ENCODE data around the gene CHMP1B. TPM values are rescaled to one million over a fixed set of nuclear protein-coding genes. Genes with fewer than 3 reads are reported as not detected.

CHMP1B gene
- total RNA-seq, 1 experiment from 2014 or later: 38.7 TPM

DNA sequence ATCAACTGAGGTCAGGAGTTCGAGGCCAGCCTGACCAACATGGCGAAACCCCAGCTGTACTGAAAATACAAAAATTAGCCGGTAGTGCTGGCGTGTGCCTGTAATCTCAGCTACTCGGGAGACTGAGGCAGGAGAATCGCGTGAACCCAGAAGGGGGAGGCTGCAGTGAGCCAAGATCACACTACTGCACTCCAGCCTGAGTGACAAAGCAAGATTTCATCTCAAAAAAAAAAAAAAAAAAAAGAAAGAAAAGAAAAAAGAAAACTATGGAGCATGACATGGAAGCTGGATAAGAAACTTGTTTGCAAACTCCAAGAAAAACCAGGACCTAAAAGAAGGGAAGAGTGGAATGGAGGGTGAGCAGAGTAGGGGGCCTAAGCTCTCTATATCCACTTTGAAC, 1.9 kb upstream of the CHMP1B start:
- no peaks in the 10 kb centered on the region for H3K79me1 ChIP-seq (ENCODE audit: insufficient read depth, low read depth, low read length, poor library complexity, severe bottlenecking)
- H3K18ac ChIP-seq (ENCODE audit: insufficient read length, low read depth, low read length): no peak overlapping the region
- no CpG with 5 or more reads among the region's 7 CpGs for WGBS (ENCODE audit: extremely low coverage, insufficient read length, low lambda C conversion rate)
- TF ChIP-seq, protein P1, sequence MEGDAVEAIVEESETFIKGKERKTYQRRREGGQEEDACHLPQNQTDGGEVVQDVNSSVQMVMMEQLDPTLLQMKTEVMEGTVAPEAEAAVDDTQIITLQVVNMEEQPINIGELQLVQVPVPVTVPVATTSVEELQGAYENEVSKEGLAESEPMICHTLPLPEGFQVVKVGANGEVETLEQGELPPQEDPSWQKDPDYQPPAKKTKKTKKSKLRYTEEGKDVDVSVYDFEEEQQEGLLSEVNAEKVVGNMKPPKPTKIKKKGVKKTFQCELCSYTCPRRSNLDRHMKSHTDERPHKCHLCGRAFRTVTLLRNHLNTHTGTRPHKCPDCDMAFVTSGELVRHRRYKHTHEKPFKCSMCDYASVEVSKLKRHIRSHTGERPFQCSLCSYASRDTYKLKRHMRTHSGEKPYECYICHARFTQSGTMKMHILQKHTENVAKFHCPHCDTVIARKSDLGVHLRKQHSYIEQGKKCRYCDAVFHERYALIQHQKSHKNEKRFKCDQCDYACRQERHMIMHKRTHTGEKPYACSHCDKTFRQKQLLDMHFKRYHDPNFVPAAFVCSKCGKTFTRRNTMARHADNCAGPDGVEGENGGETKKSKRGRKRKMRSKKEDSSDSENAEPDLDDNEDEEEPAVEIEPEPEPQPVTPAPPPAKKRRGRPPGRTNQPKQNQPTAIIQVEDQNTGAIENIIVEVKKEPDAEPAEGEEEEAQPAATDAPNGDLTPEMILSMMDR (conservative IDR thresholded peaks at IDR 0.05): no peak
- Mint-ChIP-seq H3K4me1 (peaks cover 23 to 28% of the 10 kb centered on the region in 2 experiments), H3K27ac (0 out of 7 replicates have a peak overlapping the region, but pooled peaks of 1 of the 3 experiments have one; percentile 31), H3K9me3 (no peaks in the 10 kb centered on the region; a peak in 1 of 5 replicates), H3K4me3 (no peak overlapping the region), H3K36me3 (ENCODE audit: insufficient read depth in 1 of 3, low read depth in 3 of 3) (peaks cover 2 to 4% (median 2%) of the 10 kb centered on the region in 3 experiments; a peak in 3 of 7 replicates), H3K27me3 (ENCODE audit: low read depth) (peaks cover 2% of the 10 kb centered on the region; the same call in 1 of the 2 replicates)
- H3K79me2 ChIP-seq (ENCODE audit: insufficient read depth, low read length): peaks cover 18% of the 10 kb centered on the region; the same call in 1 of the 2 replicates
- no peaks in the 10 kb centered on the region for H4K20me1 ChIP-seq (ENCODE audit: control insufficient read depth, insufficient read depth, insufficient read length)
- H2BK20ac ChIP-seq (ENCODE audit: low read depth, low read length, poor library complexity, severe bottlenecking): no peak overlapping the region
- H3K27ac ChIP-seq (ENCODE audit: insufficient read length, low read depth, low read length): no peak overlapping the region
- H3K4me2 ChIP-seq (ENCODE audit: insufficient read depth, insufficient read length, low read length): no peak overlapping the region
- H4K8ac ChIP-seq (replicated peaks; ENCODE audit: insufficient read length, low read depth, low read length): no peak overlapping the region
- no peak overlapping the region for H3K14ac ChIP-seq (ENCODE audit: insufficient read depth, low read length)
- no peak overlapping the region for H4K91ac ChIP-seq (ENCODE audit: insufficient read length, low read depth, low read length)
- no peak overlapping the region for H2BK15ac ChIP-seq (ENCODE audit: low read depth, low read length)
- H3K9me3 ChIP-seq (ENCODE audit: control insufficient read depth, low read depth, low read length): no peaks in the 10 kb centered on the region
- no peak overlapping the region for H3T11ph ChIP-seq (ENCODE audit: low read length)
- no peak for DNase-seq
- no peaks in the 10 kb centered on the region; the same call in 1 of the 2 replicates for H3K4me1 ChIP-seq (ENCODE audit: insufficient read depth, low read length)
- H2AFZ ChIP-seq (ENCODE audit: low read length): no peak overlapping the region
- no peak overlapping the region for H2BK120ac ChIP-seq (ENCODE audit: low read depth, low read length, poor library complexity, severe bottlenecking)
- no peak overlapping the region for H3K23ac ChIP-seq (ENCODE audit: insufficient read length, low read depth, low read length)
- no peaks in the 10 kb centered on the region for H3K27me3 ChIP-seq (ENCODE audit: insufficient read depth, low read length)
- no peak overlapping the region for H4K5ac ChIP-seq (ENCODE audit: insufficient read length, low read depth, low read length)
- no peak overlapping the region for H2BK5ac ChIP-seq (ENCODE audit: insufficient read length, low read length)
- no peak overlapping the region for H2AK5ac ChIP-seq (ENCODE audit: insufficient read length, low read length)
- no peak overlapping the region for H3K4ac ChIP-seq (ENCODE audit: low read depth, low read length)
- H3K23me2 ChIP-seq (ENCODE audit: insufficient read length, low read depth, low read length, poor library complexity, severe bottlenecking): peaks cover 10% of the 10 kb centered on the region
- no peak overlapping the region for H3K9ac ChIP-seq (ENCODE audit: extremely low read depth, insufficient read length, low read length)
- no peak overlapping the region for H3K56ac ChIP-seq (ENCODE audit: insufficient read length, low read depth, low read length)
- no peak overlapping the region for H2BK12ac ChIP-seq (ENCODE audit: insufficient read length, low read depth, low read length)
